Neural cell (in vitro differentiated cells): ENCODE results near the gene TP53I13.

Source experiments
- CTCF ChIP-seq: fragments of 450-650 bp; IDR thresholded peaks from 2 replicates; pipeline ENCODE4 v1.5.1; 2014; ENCODE audit warnings: antibody characterized with exemption, mild to moderate bottlenecking, moderate library complexity; ENCODE audit not compliant: poor library complexity, severe bottlenecking
- EZH2 ChIP-seq: fragments of 200-600, 300-800 bp; shearing (Covaris generic), sonication (generic); IDR thresholded peaks from 2 replicates; pipeline ENCODE4 v1.6.1; 2014; ENCODE audit warnings: antibody characterized with exemption, low read length, borderline replicate concordance, mild to moderate bottlenecking; ENCODE audit not compliant: insufficient read depth, poor library complexity, severe bottlenecking
- REST ChIP-seq: IDR thresholded peaks from 2 replicates; pipeline ENCODE4 v1.6.1; 2012; ENCODE audit warnings: borderline replicate concordance

- TF ChIP-seq CTCF (no peak), EZH2 (no peak), REST (no peak)
Observed at GRCh38 chr17:29573871-29574731, 5.6 kb downstream of the TP53I13 start.
